ES-I3 (cell line): ENCODE results near the gene SEMA6A.

Source experiments
- H3K36me3 ChIP-seq: 2 replicates; pipeline ENCODE4 v1.6.1; 2013; ENCODE audit warnings: mild to moderate bottlenecking, low read length, control low read depth, moderate library complexity; ENCODE audit not compliant: insufficient read depth
- H3K4me1 ChIP-seq: 2 replicates; pipeline ENCODE4 v1.6.1; 2013; ENCODE audit warnings: mild to moderate bottlenecking, control low read depth, low read length; ENCODE audit not compliant: insufficient read depth
- H3K9ac ChIP-seq: 2 replicates; pipeline ENCODE4 v1.6.1; 2013; ENCODE audit warnings: low read depth, mild to moderate bottlenecking, low read length, moderate library complexity
- H3K9me3 ChIP-seq: 2 replicates; pipeline ENCODE4 v1.6.1; 2013; ENCODE audit warnings: mild to moderate bottlenecking, low read length, moderate library complexity; ENCODE audit not compliant: control insufficient read depth, insufficient read depth

Gene SEMA6A

GRCh38 chr5:116439905-116440304 lies 134.7 kb downstream of the SEMA6A start:
- Histone ChIP-seq H3K9ac (no peak overlapping the region), H3K4me1 (peaks cover 21% of the 10 kb centered on the region), H3K9me3 (no peaks in the 10 kb centered on the region), H3K36me3 (no peaks in the 10 kb centered on the region)

- H3K9me3 ChIP-seq: no peaks in the 10 kb centered on the region
- no peaks in the 10 kb centered on the region for H3K36me3 ChIP-seq
- H3K4me1 ChIP-seq: peaks cover 15% of the 10 kb centered on the region
- H3K9ac ChIP-seq: no peak overlapping the region
Measured at GRCh38 chr5:116438979-116439554, 135.6 kb downstream of the SEMA6A start.

- Histone ChIP-seq H3K9ac (no peak overlapping the region), H3K4me1 (peaks cover 12% of the 10 kb centered on the region), H3K36me3 (no peaks in the 10 kb centered on the region), H3K9me3 (no peaks in the 10 kb centered on the region)
Measured at GRCh38 chr5:116437922-116438578, 136.6 kb downstream of the SEMA6A start.

DNA sequence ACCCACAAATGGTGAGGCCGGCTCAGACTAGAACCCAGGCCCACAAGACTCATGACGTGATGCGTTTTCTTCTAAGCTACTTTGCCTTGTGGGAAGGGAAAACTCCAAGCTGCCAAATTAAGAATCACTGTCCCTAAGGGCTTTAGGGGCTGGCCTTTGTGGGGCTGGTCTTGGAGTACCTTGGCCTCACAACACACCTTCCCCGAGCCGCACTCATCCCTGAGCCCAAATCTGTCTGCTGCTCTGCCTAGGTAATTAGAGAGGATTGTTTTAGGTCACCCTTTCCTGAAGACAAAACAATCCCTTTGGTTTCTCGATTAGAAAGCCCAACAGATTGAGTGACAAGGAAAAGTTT lies 137.3 kb downstream of the SEMA6A start:
- H3K36me3 ChIP-seq: no peaks in the 10 kb centered on the region
- no peak overlapping the region for H3K9ac ChIP-seq
- peaks cover 12% of the 10 kb centered on the region for H3K4me1 ChIP-seq
- H3K9me3 ChIP-seq: no peaks in the 10 kb centered on the region

DNA sequence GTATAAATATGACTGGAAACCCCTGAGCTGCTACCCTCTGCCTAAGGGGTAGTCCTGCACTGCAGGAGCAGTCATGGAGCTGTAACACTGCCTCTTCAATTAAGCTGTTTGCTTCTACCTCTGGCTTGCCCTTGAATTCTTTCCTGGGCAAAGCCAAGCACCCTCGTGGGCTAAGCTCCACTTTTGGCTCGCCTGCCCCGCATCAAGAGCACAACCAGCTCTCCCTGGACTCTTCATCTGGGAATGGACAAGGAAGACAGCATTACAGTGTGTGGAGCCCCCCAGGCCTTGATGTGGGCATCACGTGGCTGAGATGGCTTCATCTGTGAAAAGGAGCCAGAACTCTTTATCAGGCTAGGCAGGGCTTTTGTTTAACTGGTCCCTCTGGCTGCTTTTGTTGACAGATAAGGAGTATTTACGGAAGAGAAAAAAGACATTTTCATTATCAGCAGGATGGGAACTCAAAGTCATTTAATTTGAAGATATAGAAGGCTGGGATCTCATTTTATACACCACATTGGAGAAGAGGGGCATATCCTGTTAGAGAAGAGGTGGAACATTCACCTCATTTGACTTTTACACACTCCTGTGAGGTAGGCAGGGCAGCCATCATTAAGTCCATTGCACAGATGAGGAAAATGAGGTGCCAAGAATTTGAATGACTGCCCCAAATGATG lies 137.8 kb downstream of the SEMA6A start:
- Histone ChIP-seq H3K36me3 (no peaks in the 10 kb centered on the region), H3K9me3 (no peaks in the 10 kb centered on the region), H3K9ac (no peak overlapping the region), H3K4me1 (peaks cover 12% of the 10 kb centered on the region)

DNA sequence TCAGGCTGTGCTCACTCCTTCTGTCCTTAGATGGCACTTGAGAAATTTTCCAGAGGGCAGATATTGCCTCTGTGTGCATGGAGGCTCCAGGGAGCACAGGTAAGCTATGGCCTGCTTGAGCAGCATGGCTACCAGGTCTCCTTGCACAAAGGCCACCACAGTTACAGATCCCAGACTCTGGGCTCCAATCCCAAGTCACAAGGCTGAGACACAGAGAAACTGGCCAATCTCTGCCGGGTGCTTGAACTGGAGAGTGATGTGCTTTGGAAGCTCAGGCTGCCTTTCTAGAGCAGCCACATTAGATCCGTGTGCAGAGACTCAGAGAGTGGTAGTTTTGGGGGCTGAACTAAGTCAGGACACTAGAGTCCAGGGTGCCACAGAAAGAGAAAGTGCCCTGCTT lies 145.7 kb downstream of the SEMA6A start:
- Histone ChIP-seq H3K9me3 (no peaks in the 10 kb centered on the region), H3K9ac (no peak overlapping the region), H3K36me3 (0 out of 2 replicates have a peak, but pooled peaks cover 3% of the 10 kb centered on the region), H3K4me1 (no peaks in the 10 kb centered on the region)

GRCh38 chr5:116428413-116428812 lies 146.2 kb downstream of the SEMA6A start:
- Histone ChIP-seq H3K9me3 (no peaks in the 10 kb centered on the region), H3K36me3 (0 out of 2 replicates have a peak, but pooled peaks cover 3% of the 10 kb centered on the region), H3K4me1 (no peaks in the 10 kb centered on the region), H3K9ac (no peak overlapping the region)

GRCh38 chr5:116424951-116425350 lies 149.7 kb downstream of the SEMA6A start:
- Histone ChIP-seq H3K9ac (no peak overlapping the region), H3K9me3 (no peaks in the 10 kb centered on the region), H3K4me1 (no peaks in the 10 kb centered on the region), H3K36me3 (0 out of 2 replicates have a peak, but pooled peaks cover 3% of the 10 kb centered on the region)

GRCh38 chr5:116424258-116424615 lies 150.4 kb downstream of the SEMA6A start:
- H3K36me3 ChIP-seq: 0 out of 2 replicates have a peak, but pooled peaks cover 3% of the 10 kb centered on the region
- no peak overlapping the region for H3K9ac ChIP-seq
- H3K9me3 ChIP-seq: no peaks in the 10 kb centered on the region
- no peaks in the 10 kb centered on the region for H3K4me1 ChIP-seq

- no peaks in the 10 kb centered on the region for H3K4me1 ChIP-seq
- no peak overlapping the region for H3K9ac ChIP-seq
- 0 out of 2 replicates have a peak, but pooled peaks cover 3% of the 10 kb centered on the region for H3K36me3 ChIP-seq
- no peaks in the 10 kb centered on the region for H3K9me3 ChIP-seq
Measured at GRCh38 chr5:116423587-116424257, 150.9 kb downstream of the SEMA6A start.

DNA sequence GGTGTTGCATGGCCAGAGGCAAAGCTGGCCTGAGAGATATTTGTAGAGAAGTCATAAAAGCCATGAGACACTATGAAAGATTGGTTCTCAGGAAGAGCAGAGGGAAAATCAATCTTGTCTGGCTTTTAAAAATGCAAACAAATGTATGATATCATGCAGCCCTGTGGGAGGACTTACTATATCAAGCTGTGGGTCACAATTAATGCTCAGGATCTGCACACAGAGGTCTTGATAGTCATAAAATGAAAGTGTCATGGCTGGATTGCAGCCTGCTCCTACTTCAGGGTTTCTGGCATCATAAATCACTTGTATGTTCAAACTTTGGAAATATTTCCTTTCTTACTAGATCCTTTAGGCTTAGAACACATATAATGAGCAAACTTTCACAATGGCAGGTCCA lies 151.5 kb downstream of the SEMA6A start:
- H3K9me3 ChIP-seq: no peaks in the 10 kb centered on the region
- H3K4me1 ChIP-seq: no peaks in the 10 kb centered on the region
- 0 out of 2 replicates have a peak, but pooled peaks cover 3% of the 10 kb centered on the region for H3K36me3 ChIP-seq
- no peak overlapping the region for H3K9ac ChIP-seq

- H3K9me3 ChIP-seq: no peaks in the 10 kb centered on the region
- no peaks in the 10 kb centered on the region for H3K4me1 ChIP-seq
- no peak overlapping the region for H3K9ac ChIP-seq
- H3K36me3 ChIP-seq: no peaks in the 10 kb centered on the region
Measured at GRCh38 chr5:116421080-116421629, 153.5 kb downstream of the SEMA6A start.

- no peaks in the 10 kb centered on the region for H3K4me1 ChIP-seq
- no peaks in the 10 kb centered on the region for H3K9me3 ChIP-seq
- H3K9ac ChIP-seq: no peak overlapping the region
- no peaks in the 10 kb centered on the region for H3K36me3 ChIP-seq
Measured at GRCh38 chr5:116420540-116420939, 154.1 kb downstream of the SEMA6A start.

DNA sequence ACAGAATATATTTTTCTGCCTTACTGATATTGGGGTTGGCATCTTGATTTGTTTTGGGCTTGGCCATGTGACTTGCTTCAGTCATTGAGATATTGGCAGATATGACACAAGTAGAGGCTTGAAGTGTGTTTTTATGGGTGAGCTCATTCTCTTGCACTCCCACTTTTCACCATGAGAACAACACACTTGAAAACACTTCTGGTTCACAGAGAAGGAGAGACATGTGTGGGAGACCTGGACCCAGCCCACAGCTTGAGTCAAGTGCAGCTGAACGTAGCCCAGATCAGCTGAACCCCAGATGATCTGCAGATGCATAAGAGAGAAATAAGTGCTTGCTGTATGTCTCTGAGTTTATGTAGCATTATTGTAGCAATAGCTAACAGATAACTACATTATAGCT lies 155.4 kb downstream of the SEMA6A start:
- Histone ChIP-seq H3K9me3 (no peaks in the 10 kb centered on the region), H3K36me3 (no peaks in the 10 kb centered on the region), H3K9ac (no peak overlapping the region), H3K4me1 (no peaks in the 10 kb centered on the region)
